Activated CD4-positive, alpha-beta T cell treated with anti-CD3 and anti-CD28 coated beads, Interleukin-2, Interleukin-4, amounts not matched to agents 100 ng/mL and 50 ng/mL, durations not matched to agents 16 hours and 8 hours (primary cell): ENCODE results near the gene CDH22.

Experiments
- DNase-seq: peaks from one replicate; pipeline ENCODE4 v3.0.0-alpha.2; 2020; ENCODE audit warnings: low spot score

The CDH22 gene

GRCh38 chr20:46299078-46299477 lies 9.2 kb downstream of the CDH22 start:
- no peak for DNase-seq

- no peak for DNase-seq
Observed at GRCh38 chr20:46298374-46298773, 9.9 kb downstream of the CDH22 start.

GRCh38 chr20:46296526-46297250 lies 11.6 kb downstream of the CDH22 start:
- DNase-seq = no peak

- no peak for DNase-seq
Observed at GRCh38 chr20:46293084-46293483, 15.2 kb downstream of the CDH22 start.

GRCh38 chr20:46291401-46291800 lies 16.9 kb downstream of the CDH22 start:
- DNase-seq = no peak

GRCh38 chr20:46289432-46289831 lies 18.9 kb downstream of the CDH22 start:
- DNase-seq = no peak

GRCh38 chr20:46286977-46287376 lies 21.3 kb downstream of the CDH22 start:
- no peak for DNase-seq

- no peak for DNase-seq
Observed at GRCh38 chr20:46286382-46286781, 21.9 kb downstream of the CDH22 start.

GRCh38 chr20:46285740-46286139 lies 22.6 kb downstream of the CDH22 start:
- no peak for DNase-seq

GRCh38 chr20:46285072-46285471 lies 23.2 kb downstream of the CDH22 start:
- DNase-seq = no peak

- DNase-seq = no peak
Observed at GRCh38 chr20:46284040-46284427, 24.3 kb downstream of the CDH22 start.

GRCh38 chr20:46283426-46284039 lies 24.8 kb downstream of the CDH22 start:
- no peak for DNase-seq

- DNase-seq = no peak
Observed at GRCh38 chr20:46282669-46283068, 25.6 kb downstream of the CDH22 start.

GRCh38 chr20:46279103-46279502 lies 29.2 kb downstream of the CDH22 start:
- DNase-seq = no peak

GRCh38 chr20:46277602-46278001 lies 30.7 kb downstream of the CDH22 start:
- no peak for DNase-seq

GRCh38 chr20:46276531-46276930 lies 31.8 kb downstream of the CDH22 start:
- no peak for DNase-seq

GRCh38 chr20:46275091-46275490 lies 33.2 kb downstream of the CDH22 start:
- no peak for DNase-seq

GRCh38 chr20:46273717-46274116 lies 34.6 kb downstream of the CDH22 start:
- no peak for DNase-seq

GRCh38 chr20:46272389-46273047 lies 35.8 kb downstream of the CDH22 start:
- DNase-seq = no peak

- no peak for DNase-seq
Observed at GRCh38 chr20:46270977-46271744, 37.1 kb downstream of the CDH22 start.

- no peak for DNase-seq
Observed at GRCh38 chr20:46269372-46269771, 38.9 kb downstream of the CDH22 start.

GRCh38 chr20:46268662-46269061 lies 39.6 kb downstream of the CDH22 start:
- no peak for DNase-seq
